ENCODE measurements around the gene CHST9.

DNA sequence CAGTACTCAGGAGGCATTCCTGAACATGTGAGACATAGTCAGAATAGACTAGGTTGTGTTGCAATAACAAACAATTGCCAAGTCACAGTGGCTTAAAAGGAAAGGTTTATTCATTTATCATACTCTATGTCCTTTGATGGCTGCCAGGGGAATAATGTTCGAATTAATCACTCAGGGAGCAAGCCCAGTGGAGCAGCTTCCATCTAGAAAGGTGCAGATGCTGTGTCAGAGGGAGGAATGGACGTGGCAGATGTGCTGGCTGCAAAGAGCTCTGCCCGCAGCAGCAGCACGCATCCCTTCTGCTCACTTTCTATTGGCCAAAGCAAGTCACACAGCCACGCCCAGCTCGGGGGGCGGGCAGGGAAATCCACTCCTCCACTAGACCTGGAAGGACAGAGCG lies 213.7 kb downstream of the CHST9 start:
- TF ChIP-seq, protein P1, sequence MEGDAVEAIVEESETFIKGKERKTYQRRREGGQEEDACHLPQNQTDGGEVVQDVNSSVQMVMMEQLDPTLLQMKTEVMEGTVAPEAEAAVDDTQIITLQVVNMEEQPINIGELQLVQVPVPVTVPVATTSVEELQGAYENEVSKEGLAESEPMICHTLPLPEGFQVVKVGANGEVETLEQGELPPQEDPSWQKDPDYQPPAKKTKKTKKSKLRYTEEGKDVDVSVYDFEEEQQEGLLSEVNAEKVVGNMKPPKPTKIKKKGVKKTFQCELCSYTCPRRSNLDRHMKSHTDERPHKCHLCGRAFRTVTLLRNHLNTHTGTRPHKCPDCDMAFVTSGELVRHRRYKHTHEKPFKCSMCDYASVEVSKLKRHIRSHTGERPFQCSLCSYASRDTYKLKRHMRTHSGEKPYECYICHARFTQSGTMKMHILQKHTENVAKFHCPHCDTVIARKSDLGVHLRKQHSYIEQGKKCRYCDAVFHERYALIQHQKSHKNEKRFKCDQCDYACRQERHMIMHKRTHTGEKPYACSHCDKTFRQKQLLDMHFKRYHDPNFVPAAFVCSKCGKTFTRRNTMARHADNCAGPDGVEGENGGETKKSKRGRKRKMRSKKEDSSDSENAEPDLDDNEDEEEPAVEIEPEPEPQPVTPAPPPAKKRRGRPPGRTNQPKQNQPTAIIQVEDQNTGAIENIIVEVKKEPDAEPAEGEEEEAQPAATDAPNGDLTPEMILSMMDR (IDR thresholded peaks at IDR 0.05): no peak
- TF ChIP-seq POLR2A (IDR thresholded peaks at IDR 0.05): no peak
- TF ChIP-seq EP300 (IDR thresholded peaks at IDR 0.05): no peak

Data from sigmoid colon (tissue), 4 donors.